Keratinocyte (primary cell): ENCODE data around the gene ICE2. TPM values are rescaled to one million over a fixed set of nuclear protein-coding genes. Genes with fewer than 3 reads are reported as not detected.
A peak's percentile ranks its signal among the peaks of the same experiment; 100 is the strongest.

Experiments
- DNase-seq: peaks from one replicate; pipeline ENCODE4 v3.0.0-alpha.2; 2011; ENCODE audit warnings: low read depth, missing footprints, low spot score
- FAIRE-seq: peaks from 2 replicates; lab custom pipeline; 2011; peaks lifted over from hg19 to GRCh38; lab: Jason Lieb, UNC
- H2AFZ ChIP-seq: 2 replicates; pipeline ENCODE4 v1.6.0; 2012; ENCODE audit warnings: low read length, control low read depth, inconsistent platforms; ENCODE audit not compliant: control insufficient read depth
- H3K27ac ChIP-seq: 2 replicates; pipeline ENCODE4 v1.5.1; 2011; ENCODE audit warnings: low read length; ENCODE audit not compliant: control insufficient read depth, insufficient read depth
- H3K27me3 ChIP-seq: 3 replicates; pipeline ENCODE4 v1.6.0; 2011; ENCODE audit warnings: low read length; ENCODE audit not compliant: control insufficient read depth, insufficient read depth; ENCODE audit errors: extremely low read depth
- H3K36me3 ChIP-seq, 2 experiments: 2 replicates in 1 of 2; 3 replicates in 1 of 2; pipeline ENCODE4 v1.5.1; 2011; ENCODE audit warnings: low read length in 2 of 2, mild to moderate bottlenecking in 1 of 2; ENCODE audit not compliant: control insufficient read depth in 2 of 2, insufficient read depth in 2 of 2; ENCODE audit errors: extremely low read depth in 1 of 2
- H3K4me1 ChIP-seq: 3 replicates; pipeline ENCODE4 v1.5.1; 2011; ENCODE audit warnings: low read length; ENCODE audit not compliant: control insufficient read depth, insufficient read depth; ENCODE audit errors: extremely low read depth
- H3K4me2 ChIP-seq: 3 replicates; pipeline ENCODE4 v1.6.0; 2011; ENCODE audit warnings: low read depth, low read length; ENCODE audit not compliant: control insufficient read depth, insufficient read depth; ENCODE audit errors: extremely low read depth
- H3K4me3 ChIP-seq, 3 experiments: fragments of 200-600 bp in 1 of 3; sonication (generic) in 1 of 3; 2 replicates in 2 of 3; 3 replicates in 1 of 3; pipeline ENCODE4 v1.5.1; 2011 to 2016; ENCODE audit warnings: low read length in 3 of 3, mild to moderate bottlenecking in 3 of 3, control low read depth in 2 of 3, inconsistent platforms in 1 of 3, low read depth in 1 of 3, mixed read lengths in 1 of 3, mixed run types in 1 of 3, moderate library complexity in 1 of 3; ENCODE audit not compliant: control insufficient read depth in 2 of 3, insufficient read depth in 2 of 3; ENCODE audit errors: extremely low read depth in 1 of 3
- H3K79me2 ChIP-seq: 2 replicates; pipeline ENCODE4 v1.6.0; 2012; ENCODE audit warnings: low read length; ENCODE audit not compliant: control insufficient read depth, insufficient read depth
- H3K9ac ChIP-seq: 3 replicates; pipeline ENCODE4 v1.6.0; 2011; ENCODE audit warnings: low read length; ENCODE audit not compliant: control insufficient read depth, insufficient read depth; ENCODE audit errors: extremely low read depth
- H3K9me1 ChIP-seq: 3 replicates; pipeline ENCODE4 v1.6.0; 2011; ENCODE audit warnings: low read length; ENCODE audit not compliant: control insufficient read depth, insufficient read depth; ENCODE audit errors: extremely low read depth
- H3K9me3 ChIP-seq: 2 replicates; pipeline ENCODE4 v1.5.1; 2012; ENCODE audit warnings: low read depth, low read length; ENCODE audit not compliant: control insufficient read depth
- H4K20me1 ChIP-seq: 3 replicates; pipeline ENCODE4 v1.6.0; 2011; ENCODE audit warnings: low read length; ENCODE audit not compliant: control insufficient read depth, insufficient read depth; ENCODE audit errors: extremely low read depth
- CTCF ChIP-seq, 3 experiments: IDR thresholded peaks in 1 of 3; conservative IDR thresholded peaks in 1 of 3; optimal IDR thresholded peaks in 1 of 3; 2 replicates in 2 of 3; 3 replicates in 1 of 3; pipeline versions ENCODE3 to v1.5.1; 2011; ENCODE audit warnings: low read length in 3 of 3, mild to moderate bottlenecking in 3 of 3, moderate library complexity in 2 of 3, control low read depth in 1 of 3, inconsistent platforms in 1 of 3; ENCODE audit not compliant: insufficient read depth in 2 of 3; ENCODE audit errors: extremely low read depth in 1 of 3
- EZH2 ChIP-seq: IDR thresholded peaks from one replicate; pipeline ENCODE4 v1.6.1; 2012; ENCODE audit warnings: inconsistent platforms, mild to moderate bottlenecking, low read length, moderate library complexity
- dilution Hi-C: fragments of 300-500 bp; cut with MboI; formaldehyde crosslinking; loops from one replicate; pipeline ENCODE4 v1.7.0; 2020; ENCODE audit warnings: low sequenced_read_pairs; ENCODE audit not compliant: extremely low pct_ligation_motif_present
- polyA plus RNA-seq, 5 experiments: library from polyadenylated mRNA; depleted of rRNA in 3 of 5; stranded (reverse) in 3 of 5; stranded (forward) in 1 of 5; unstranded in 1 of 5; fragments of >200 nt; gene quantifications; 1 replicate in 1 of 5; 2 replicates in 3 of 5; 3 replicates in 1 of 5; pipeline versions ENCODE4 v1.2.1 to v1.2.3, GENCODE V29; 2011 to 2012; ENCODE audit warnings: missing spikeins in 2 of 5, low read depth in 1 of 5, low replicate concordance in 1 of 5

ICE2 gene
- polyA plus RNA-seq, 1 donor (not counting 4 experiments of a cell fraction or from before 2014, with no cell fraction given), result 34.1 TPM

- H3K36me3 ChIP-seq, result peaks cover 24 to 66% of the 10 kb centered on the region in 2 experiments
- dilution Hi-C loops, result no loop called here
- H4K20me1 ChIP-seq, result peaks cover 78% of the 10 kb centered on the region
These were observed 104.3 kb downstream of the ICE2 start for GRCh38 chr15:60374628-60375081.

GRCh38 chr15:60374209-60374608, 104.7 kb downstream of the ICE2 start:
- Histone ChIP-seq H3K4me1 (peaks cover 79% of the 10 kb centered on the region), H3K27ac (peak overlapping the region; percentile 91), H2AFZ (no peak overlapping the region), H4K20me1 (peaks cover 83% of the 10 kb centered on the region), H3K4me3 (no peak overlapping the region), H3K36me3 (peaks cover 24 to 70% of the 10 kb centered on the region in 2 experiments), H3K4me2 (peak overlapping the region; percentile 23), H3K9me3 (no peaks in the 10 kb centered on the region), H3K9ac (peak overlapping the region; percentile 65), H3K27me3 (no peaks in the 10 kb centered on the region), H3K9me1 (peaks cover 4% of the 10 kb centered on the region), H3K79me2 (peaks cover 62% of the 10 kb centered on the region)
- DNase-seq (no peak), FAIRE-seq (no peak)
- dilution Hi-C loops, result no loop called here
- TF ChIP-seq EZH2 (no peak), CTCF (optimal IDR thresholded peaks at IDR 0.05 in 1 of 3, IDR thresholded peaks at IDR 0.05 in 1 of 3, conservative IDR thresholded peaks at IDR 0.05 in 1 of 3; ENCODE audit: extremely low read depth in 1 of 3, insufficient read depth in 2 of 3, low read length in 3 of 3) (no peak)

More at GRCh38 chr15:60374628-60375081, 104.3 kb downstream of the ICE2 start:
- Histone ChIP-seq H3K79me2 (peaks cover 58% of the 10 kb centered on the region), H3K4me3 (no peak overlapping the region), H3K9ac (peak overlapping the region; percentile 65), H3K4me1 (peaks cover 84% of the 10 kb centered on the region), H3K9me1 (peaks cover 4% of the 10 kb centered on the region), H3K27me3 (no peaks in the 10 kb centered on the region), H2AFZ (no peak overlapping the region), H3K27ac (peak overlapping the region; percentile 91), H3K9me3 (no peaks in the 10 kb centered on the region), H3K4me2 (peak overlapping the region; percentile 31)
- FAIRE-seq (peak; percentile 5), DNase-seq (no peak)
- TF ChIP-seq CTCF (optimal IDR thresholded peaks at IDR 0.05 in 1 of 3, IDR thresholded peaks at IDR 0.05 in 1 of 3, conservative IDR thresholded peaks at IDR 0.05 in 1 of 3; ENCODE audit: extremely low read depth in 1 of 3, insufficient read depth in 2 of 3, low read length in 3 of 3), result no peak
- no peak for TF ChIP-seq EZH2
